HG03460 (cell line): ENCODE measurements around the gene BARHL2.

Experiments
- ATAC-seq: cut with Tn5 transposase; IDR thresholded peaks from one replicate; pipeline ENCODE4 v1.9.1; 2021; ENCODE audit not compliant: unreplicated experiment

Gene BARHL2

GRCh38 chr1:90716552-90717355 lies at the start of gene BARHL2:
BARHL2 (minus strand) TSS chr1:90717302; CDS start chr1:90717195, 107 bp downstream.
- ATAC-seq, result no peak

- no peak for ATAC-seq
Measured at GRCh38 chr1:90763930-90764329, 46.8 kb upstream of the BARHL2 start.

GRCh38 chr1:90763506-90763905 lies 46.4 kb upstream of the BARHL2 start:
- no peak for ATAC-seq

GRCh38 chr1:90761781-90762589 lies 44.9 kb upstream of the BARHL2 start:
- no peak for ATAC-seq

GRCh38 chr1:90761156-90761555 lies 44.1 kb upstream of the BARHL2 start:
- no peak for ATAC-seq

- no peak for ATAC-seq
Measured at GRCh38 chr1:90753556-90753955, 36.5 kb upstream of the BARHL2 start.

- ATAC-seq, result no peak
Measured at GRCh38 chr1:90748668-90749067, 31.6 kb upstream of the BARHL2 start.

- no peak for ATAC-seq
Measured at GRCh38 chr1:90746857-90747256, 29.8 kb upstream of the BARHL2 start.

GRCh38 chr1:90745972-90746371 lies 28.9 kb upstream of the BARHL2 start:
- no peak for ATAC-seq

GRCh38 chr1:90732136-90732535 lies 15.0 kb upstream of the BARHL2 start:
- ATAC-seq, result no peak

- ATAC-seq, result no peak
Measured at GRCh38 chr1:90731382-90732050, 14.4 kb upstream of the BARHL2 start.

GRCh38 chr1:90730243-90731022 lies 13.3 kb upstream of the BARHL2 start:
- no peak for ATAC-seq

GRCh38 chr1:90729504-90730242 lies 12.6 kb upstream of the BARHL2 start:
- ATAC-seq, result no peak

- ATAC-seq, result no peak
Measured at GRCh38 chr1:90728502-90729287, 11.6 kb upstream of the BARHL2 start.

- ATAC-seq, result no peak
Measured at GRCh38 chr1:90727917-90728501, 10.9 kb upstream of the BARHL2 start.

GRCh38 chr1:90726986-90727480 lies 9.9 kb upstream of the BARHL2 start:
- ATAC-seq, result no peak

- no peak for ATAC-seq
Measured at GRCh38 chr1:90726425-90726985, 9.4 kb upstream of the BARHL2 start.

GRCh38 chr1:90725657-90726424 lies 8.7 kb upstream of the BARHL2 start:
- no peak for ATAC-seq
